Lung (tissue), 12 donors: Measurements from ENCODE around the gene P3H2. TPM values are rescaled to one million over a fixed set of nuclear protein-coding genes. Genes with fewer than 3 reads are reported as not detected.

ENCODE experiments used
- ATAC-seq: fragments of 200-7000 bp; cut with Tn5 transposase; one replicate; pipeline ENCODE4 v1.9.1; 2020; ENCODE audit warnings: moderate number of reproducible peaks; ENCODE audit not compliant: insufficient read depth, low FRiP score
- DNase-seq, 3 donors: peaks; one replicate each; pipeline ENCODE4 v3.0.0-alpha.2; 2013 to 2017
- H3K27ac ChIP-seq, 2 donors: one replicate each; pipeline ENCODE4 v1.5.1; 2013; ENCODE audit warnings: mild to moderate bottlenecking in 2 of 2, moderate library complexity in 2 of 2, control low read depth in 1 of 2, inconsistent platforms in 1 of 2, low read depth in 1 of 2, low read length in 1 of 2
- H3K27me3 ChIP-seq, 3 donors: one replicate each; pipeline ENCODE4 v1.5.1; 2013; ENCODE audit warnings: low read length in 2 of 3; ENCODE audit not compliant: control insufficient read depth in 3 of 3, insufficient read depth in 3 of 3
- H3K36me3 ChIP-seq, 4 donors: one replicate each; pipeline ENCODE4 v1.5.1; 2013; ENCODE audit warnings: low read length in 4 of 4, mild to moderate bottlenecking in 1 of 4, moderate library complexity in 1 of 4; ENCODE audit not compliant: control insufficient read depth in 4 of 4, insufficient read depth in 4 of 4
- H3K4me1 ChIP-seq, 5 donors: one replicate each; pipeline ENCODE4 v1.5.1; 2013; ENCODE audit warnings: low read length in 5 of 5, mild to moderate bottlenecking in 2 of 5, moderate library complexity in 1 of 5; ENCODE audit not compliant: control insufficient read depth in 5 of 5, insufficient read depth in 5 of 5
- H3K4me3 ChIP-seq: one replicate; pipeline ENCODE4 v1.5.1; 2013; ENCODE audit warnings: mild to moderate bottlenecking, control low read depth, moderate library complexity
- H3K9ac ChIP-seq, 2 donors: one replicate each; pipeline ENCODE4 v1.5.1; 2013; ENCODE audit warnings: low read length in 2 of 2, control low read depth in 1 of 2; ENCODE audit not compliant: insufficient read depth in 1 of 2
- H3K9me3 ChIP-seq, 4 donors: one replicate each; pipeline ENCODE4 v1.5.1; 2013; ENCODE audit warnings: low read length in 3 of 4, mild to moderate bottlenecking in 1 of 4, moderate library complexity in 1 of 4; ENCODE audit not compliant: control insufficient read depth in 4 of 4, insufficient read depth in 3 of 4
- WGBS, 2 donors: extraction: QIAGEN DNeasy Blood & Tissue Kit; methylation state at CpG; one replicate each; pipeline ENCODE4 v1.1.7; 2013; 5-methylcytosine and 5-hydroxymethylcytosine counted together
- polyA plus RNA-seq, 2 donors: library from polyadenylated mRNA; stranded (reverse); fragments of 200-250 nt; gene quantifications; one replicate each; pipeline ENCODE4 v1.2.1, GENCODE V29; 2013
- total RNA-seq, 2 donors: library from RNA; depleted of rRNA in 1 of 2; stranded (reverse); fragments of >200 nt in 1 of 2; gene quantifications; one replicate each; pipeline ENCODE4 v1.2.1, GENCODE V29; 2014 to 2021
- TF ChIP-seq, protein P1 (sequence below): IDR thresholded peaks from 2 replicates; pipeline ENCODE4 v1.5.1; 2012; ENCODE audit warnings: mild to moderate bottlenecking; ENCODE audit errors: control extremely low read depth, extremely low read depth
- donor health status: control.
- donor health status: control.
- donor health status: Bipolar disorder and iron deficiency.
- donor health status: healthy.
- donor health status: DM: yes; HTN: yes; CAD: no.

The P3H2 gene
- total and polyA plus RNA-seq, 4 donors, result 18.6 to 59.9 (median 40.6) TPM

DNA sequence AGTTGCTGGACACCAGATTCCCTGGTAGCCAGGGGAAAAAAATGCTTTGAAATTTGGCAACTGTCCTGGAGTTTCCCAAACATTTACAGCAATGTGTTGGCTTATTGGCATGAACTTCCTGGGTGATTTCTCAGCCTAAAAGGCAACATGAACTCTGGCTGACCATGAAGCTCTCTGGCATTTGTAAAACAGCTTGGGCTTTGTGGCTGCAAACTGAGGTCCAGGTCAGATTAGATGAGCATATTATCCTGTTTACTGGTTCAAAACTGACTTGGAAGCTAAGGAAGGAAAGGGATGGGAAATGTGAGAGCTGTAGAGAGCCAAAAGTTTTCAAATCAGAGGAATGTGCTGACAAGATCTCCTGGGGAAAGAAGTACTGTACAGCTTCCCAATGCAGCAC is 139.0 kb downstream of the P3H2 start:
- ATAC-seq (peak; percentile 51), DNase-seq (peak in 2 of 3 donors; percentile 27 to 37)
- Histone ChIP-seq H3K4me1 (peaks cover 0 to 16% (median 0%) of the 10 kb centered on the region in 5 donors), H3K4me3 (no peak overlapping the region), H3K9me3 (no peaks in the 10 kb centered on the region), H3K27me3 (no peaks in the 10 kb centered on the region), H3K9ac (no peak overlapping the region), H3K27ac (no peak overlapping the region), H3K36me3 (no peaks in the 10 kb centered on the region)
- TF ChIP-seq, protein P1, sequence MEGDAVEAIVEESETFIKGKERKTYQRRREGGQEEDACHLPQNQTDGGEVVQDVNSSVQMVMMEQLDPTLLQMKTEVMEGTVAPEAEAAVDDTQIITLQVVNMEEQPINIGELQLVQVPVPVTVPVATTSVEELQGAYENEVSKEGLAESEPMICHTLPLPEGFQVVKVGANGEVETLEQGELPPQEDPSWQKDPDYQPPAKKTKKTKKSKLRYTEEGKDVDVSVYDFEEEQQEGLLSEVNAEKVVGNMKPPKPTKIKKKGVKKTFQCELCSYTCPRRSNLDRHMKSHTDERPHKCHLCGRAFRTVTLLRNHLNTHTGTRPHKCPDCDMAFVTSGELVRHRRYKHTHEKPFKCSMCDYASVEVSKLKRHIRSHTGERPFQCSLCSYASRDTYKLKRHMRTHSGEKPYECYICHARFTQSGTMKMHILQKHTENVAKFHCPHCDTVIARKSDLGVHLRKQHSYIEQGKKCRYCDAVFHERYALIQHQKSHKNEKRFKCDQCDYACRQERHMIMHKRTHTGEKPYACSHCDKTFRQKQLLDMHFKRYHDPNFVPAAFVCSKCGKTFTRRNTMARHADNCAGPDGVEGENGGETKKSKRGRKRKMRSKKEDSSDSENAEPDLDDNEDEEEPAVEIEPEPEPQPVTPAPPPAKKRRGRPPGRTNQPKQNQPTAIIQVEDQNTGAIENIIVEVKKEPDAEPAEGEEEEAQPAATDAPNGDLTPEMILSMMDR, result no peak

DNA sequence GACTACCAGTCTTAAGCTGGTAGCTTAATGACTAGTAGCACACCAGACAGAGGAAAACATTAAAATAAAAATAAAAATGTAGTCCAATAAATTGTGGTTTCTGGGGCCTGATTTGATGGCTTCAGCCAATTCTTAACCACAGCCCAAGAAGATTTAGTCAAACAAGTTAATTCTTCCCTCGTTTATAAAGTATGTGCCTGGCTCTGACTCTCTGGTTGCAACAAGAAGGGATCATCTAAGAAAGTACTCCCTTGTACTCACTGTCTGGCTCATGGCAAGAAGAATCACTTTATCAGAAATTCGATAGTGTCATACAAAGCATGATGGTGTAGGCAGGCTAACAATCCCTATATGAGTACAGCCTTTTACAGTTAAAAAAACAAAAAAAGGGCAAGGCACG is 141.9 kb downstream of the P3H2 start:
- Histone ChIP-seq H3K27me3 (no peaks in the 10 kb centered on the region), H3K9me3 (no peaks in the 10 kb centered on the region), H3K36me3 (peaks cover 0 to 1% (median 0%) of the 10 kb centered on the region in 4 donors), H3K4me3 (no peak overlapping the region), H3K27ac (no peak overlapping the region), H3K4me1 (peaks cover 0 to 16% (median 0%) of the 10 kb centered on the region in 5 donors), H3K9ac (no peak overlapping the region)
- TF ChIP-seq, protein P1, result no peak
- 77 to 80% methylated on average over 3 of the region's 3 CpGs for WGBS, 2 donors
- ATAC-seq, result no peak
- no peak for DNase-seq

DNA sequence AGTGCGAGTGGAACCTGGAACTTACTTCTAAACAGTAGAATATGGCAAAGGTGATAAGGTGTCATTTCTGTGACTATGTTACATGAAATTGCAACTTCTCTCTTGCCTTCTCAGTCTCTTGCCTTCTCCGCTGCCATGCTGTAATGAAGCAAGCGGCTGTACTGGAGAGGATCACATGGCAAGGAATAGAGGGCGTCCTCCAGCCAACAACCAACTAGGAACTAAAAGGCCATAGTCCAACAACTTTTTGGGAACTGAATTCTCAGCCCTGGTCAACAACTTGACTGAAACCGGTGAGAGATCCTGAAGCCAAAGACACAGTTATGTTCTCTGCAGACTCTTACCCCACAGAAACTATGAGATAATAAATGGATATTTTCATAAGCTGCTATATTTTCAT is 143.5 kb downstream of the P3H2 start:
- H3K4me3 ChIP-seq, result no peak overlapping the region
- peaks cover 0 to 1% (median 0%) of the 10 kb centered on the region in 4 donors for H3K36me3 ChIP-seq
- WGBS, 2 donors, result 77 to 84% methylated on average over 5 of the region's 5 CpGs
- H3K27ac ChIP-seq, result no peak overlapping the region
- TF ChIP-seq, protein P1, result no peak
- H3K9ac ChIP-seq, result no peak overlapping the region
- ATAC-seq (no peak), DNase-seq (no peak)
- no peaks in the 10 kb centered on the region for H3K27me3 ChIP-seq
- no peaks in the 10 kb centered on the region for H3K9me3 ChIP-seq
- H3K4me1 ChIP-seq, result peaks cover 0 to 16% (median 0%) of the 10 kb centered on the region in 5 donors

DNA sequence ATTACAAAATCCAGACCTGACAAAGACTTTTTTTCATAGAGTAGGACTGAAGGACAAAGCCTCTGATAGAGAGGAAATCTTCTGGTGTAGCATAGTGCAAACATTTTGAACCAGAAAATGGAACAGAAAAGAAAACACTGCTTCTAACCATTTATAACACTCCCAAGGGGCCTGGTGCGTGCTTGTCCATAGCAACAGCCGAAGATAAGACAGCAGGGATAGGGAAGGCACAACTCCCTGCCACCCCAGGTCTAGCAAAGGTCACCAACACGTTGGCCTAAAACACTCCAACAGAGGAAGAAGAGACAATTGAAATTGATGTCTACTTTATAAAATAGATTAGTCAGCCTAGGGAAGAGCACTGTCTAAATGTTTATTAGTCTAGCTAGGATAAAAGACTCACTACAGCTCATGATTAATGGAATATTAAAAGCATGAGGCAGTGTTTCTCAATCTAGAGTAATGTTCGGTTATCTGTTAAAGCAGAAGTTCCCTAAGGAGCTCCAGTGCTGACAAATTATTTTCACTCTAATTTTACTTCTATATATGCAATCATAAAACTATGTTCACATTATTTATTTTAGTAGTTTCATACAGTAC is 145.2 kb downstream of the P3H2 start:
- WGBS, 2 donors, result 57 to 67% methylated on average over 4 of the region's 4 CpGs
- ATAC-seq (no peak), DNase-seq (no peak)
- Histone ChIP-seq H3K27me3 (no peaks in the 10 kb centered on the region), H3K9me3 (no peaks in the 10 kb centered on the region), H3K4me3 (no peak overlapping the region), H3K27ac (no peak overlapping the region), H3K36me3 (peaks cover 0 to 1% (median 0%) of the 10 kb centered on the region in 4 donors), H3K4me1 (no peaks in the 10 kb centered on the region), H3K9ac (no peak overlapping the region)
- TF ChIP-seq, protein P1, result no peak
